HL-60 (cell line): ENCODE data around the gene TRAF1.

Source experiments
- DNase-seq, 2 experiments: peaks; one replicate each; pipeline ENCODE4 v3.0.0-alpha.2; 2010 to 2020; ENCODE audit warnings: low read depth in 1 of 2, low spot score in 1 of 2
- H3K27ac ChIP-seq: fragments of 250-450 bp; sonication (Bioruptor Pico); replicated peaks from 2 replicates; pipeline ENCODE4 v1.5.1; 2020; ENCODE audit warnings: mild to moderate bottlenecking, moderate library complexity
- H3K27me3 ChIP-seq: fragments of 250-450 bp; sonication (Bioruptor Pico); 2 replicates; pipeline ENCODE4 v1.5.1; 2021; ENCODE audit warnings: mild to moderate bottlenecking, moderate library complexity; ENCODE audit not compliant: insufficient read depth, poor library complexity, severe bottlenecking
- H3K4me3 ChIP-seq: replicated peaks from 2 replicates; pipeline ENCODE4 v1.5.1; 2011; ENCODE audit warnings: mild to moderate bottlenecking, control low read depth, low read length; ENCODE audit not compliant: insufficient read depth
- CTCF ChIP-seq: IDR thresholded peaks from one replicate; pipeline ENCODE4 v1.5.1; 2011; ENCODE audit warnings: low read length, control low read depth, inconsistent platforms; ENCODE audit not compliant: insufficient read depth
- GABPA ChIP-seq: IDR thresholded peaks from 2 replicates; pipeline ENCODE4 v1.6.1; 2012; ENCODE audit warnings: low read depth
- POLR2AphosphoS5 ChIP-seq: IDR thresholded peaks from 2 replicates; pipeline ENCODE4 v1.6.1; 2012; ENCODE audit warnings: low read depth
- REST ChIP-seq: IDR thresholded peaks from 2 replicates; pipeline ENCODE4 v1.6.1; 2012; ENCODE audit warnings: low read depth; ENCODE audit not compliant: insufficient replicate concordance
- SPI1 ChIP-seq: IDR thresholded peaks from 2 replicates; pipeline ENCODE4 v1.6.1; 2012; ENCODE audit warnings: low read depth, mild to moderate bottlenecking, borderline replicate concordance

Gene TRAF1

GRCh38 chr9:120854596-120855327 is 71.8 kb downstream of the TRAF1 start:
- Histone ChIP-seq H3K27me3 (no peaks in the 10 kb centered on the region), H3K4me3 (no peak overlapping the region), H3K27ac (no peak overlapping the region)
- TF ChIP-seq REST (no peak), CTCF (no peak)
- no peak for DNase-seq

GRCh38 chr9:120853198-120853597 is 73.4 kb downstream of the TRAF1 start:
- H3K27ac ChIP-seq = no peak overlapping the region
- TF ChIP-seq SPI1 = no peak
- TF ChIP-seq REST = no peak
- no peak for TF ChIP-seq POLR2AphosphoS5
- TF ChIP-seq CTCF = no peak
- TF ChIP-seq GABPA = no peak
- DNase-seq = no peak

More at GRCh38 chr9:120853198-120853597, 73.4 kb downstream of the TRAF1 start:
- Histone ChIP-seq H3K27me3 (no peaks in the 10 kb centered on the region), H3K4me3 (no peak overlapping the region)
